D721Med (cell line): ENCODE data around the gene CCNB2.
A peak's percentile ranks its signal among the peaks of the same experiment; 100 is the strongest.
"Not testable (repeated sequence)": the region's sequence is repeated elsewhere in the genome, so short reads cannot be mapped to it uniquely, and the experiment has no call there.

Source experiments
- DNase-seq: peaks from one replicate; pipeline ENCODE4 v3.0.0; 2011; ENCODE audit warnings: low spot score; ENCODE audit not compliant: insufficient read length
- FAIRE-seq: peaks from 2 replicates; lab custom pipeline; 2011; peaks lifted over from hg19 to GRCh38; lab: Jason Lieb, UNC
- TF ChIP-seq, protein P1 (sequence below): IDR thresholded peaks from 2 replicates; pipeline ENCODE4 v1.5.1; 2012; ENCODE audit warnings: mild to moderate bottlenecking, control low read depth; ENCODE audit not compliant: insufficient read depth; ENCODE audit errors: missing control alignments

Gene CCNB2

DNA sequence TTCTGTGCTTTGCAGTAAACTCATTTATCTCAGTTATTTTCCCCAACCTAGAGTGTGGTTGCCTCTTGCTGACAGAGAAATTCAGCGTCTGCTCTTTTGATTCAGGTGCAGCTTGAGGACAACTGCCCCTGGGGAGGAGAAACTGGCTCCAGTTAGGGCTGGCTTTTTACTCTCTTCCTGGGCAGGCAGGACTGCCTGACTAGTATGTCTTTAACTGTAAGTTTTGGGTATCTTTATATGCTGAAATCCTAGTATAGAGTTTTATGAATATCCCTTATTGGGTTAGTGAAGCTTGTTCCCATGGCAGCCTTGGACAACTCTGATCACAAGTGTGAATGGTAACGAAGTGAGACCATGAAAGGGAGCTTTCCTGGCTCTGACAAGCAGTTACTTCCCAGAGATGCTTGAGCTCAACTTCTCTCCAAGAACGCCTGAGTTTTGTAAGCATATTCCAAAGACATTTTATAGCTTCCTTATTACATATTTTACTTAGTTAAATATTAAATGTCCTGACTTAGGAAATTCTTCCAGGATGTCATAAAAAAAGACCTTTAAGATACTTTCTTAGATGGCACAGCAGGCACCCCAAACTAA, 27.1 kb downstream of the CCNB2 start:
- TF ChIP-seq, protein P1, sequence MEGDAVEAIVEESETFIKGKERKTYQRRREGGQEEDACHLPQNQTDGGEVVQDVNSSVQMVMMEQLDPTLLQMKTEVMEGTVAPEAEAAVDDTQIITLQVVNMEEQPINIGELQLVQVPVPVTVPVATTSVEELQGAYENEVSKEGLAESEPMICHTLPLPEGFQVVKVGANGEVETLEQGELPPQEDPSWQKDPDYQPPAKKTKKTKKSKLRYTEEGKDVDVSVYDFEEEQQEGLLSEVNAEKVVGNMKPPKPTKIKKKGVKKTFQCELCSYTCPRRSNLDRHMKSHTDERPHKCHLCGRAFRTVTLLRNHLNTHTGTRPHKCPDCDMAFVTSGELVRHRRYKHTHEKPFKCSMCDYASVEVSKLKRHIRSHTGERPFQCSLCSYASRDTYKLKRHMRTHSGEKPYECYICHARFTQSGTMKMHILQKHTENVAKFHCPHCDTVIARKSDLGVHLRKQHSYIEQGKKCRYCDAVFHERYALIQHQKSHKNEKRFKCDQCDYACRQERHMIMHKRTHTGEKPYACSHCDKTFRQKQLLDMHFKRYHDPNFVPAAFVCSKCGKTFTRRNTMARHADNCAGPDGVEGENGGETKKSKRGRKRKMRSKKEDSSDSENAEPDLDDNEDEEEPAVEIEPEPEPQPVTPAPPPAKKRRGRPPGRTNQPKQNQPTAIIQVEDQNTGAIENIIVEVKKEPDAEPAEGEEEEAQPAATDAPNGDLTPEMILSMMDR, result no peak
- DNase-seq (no peak), FAIRE-seq (no peak)

DNA sequence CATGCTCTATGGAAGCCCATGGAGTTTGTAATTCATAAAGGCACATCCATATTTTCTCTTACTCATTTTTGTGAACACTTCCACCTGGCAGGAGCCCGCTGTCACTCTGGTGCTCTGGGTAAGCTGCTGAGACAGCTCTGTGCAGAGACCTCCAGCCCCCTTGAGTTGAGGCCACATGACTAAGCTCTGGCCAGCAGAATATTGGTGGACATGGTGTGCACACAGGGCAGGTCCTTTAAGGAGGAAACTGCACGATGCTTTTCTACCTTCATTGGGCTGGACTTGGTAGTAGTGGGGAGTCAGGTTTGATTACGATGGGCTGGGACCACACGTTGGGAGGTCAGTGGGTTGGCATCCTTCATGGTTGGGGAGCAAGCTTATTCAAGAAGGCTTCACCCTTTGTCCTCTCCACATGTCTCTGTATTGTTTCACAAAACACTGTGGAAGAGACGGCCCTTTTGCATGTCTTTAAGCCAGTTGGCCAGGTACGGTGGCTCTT, 29.0 kb downstream of the CCNB2 start:
- FAIRE-seq, result no peak
- DNase-seq, result no peak
- TF ChIP-seq, protein P1, result no peak

DNA sequence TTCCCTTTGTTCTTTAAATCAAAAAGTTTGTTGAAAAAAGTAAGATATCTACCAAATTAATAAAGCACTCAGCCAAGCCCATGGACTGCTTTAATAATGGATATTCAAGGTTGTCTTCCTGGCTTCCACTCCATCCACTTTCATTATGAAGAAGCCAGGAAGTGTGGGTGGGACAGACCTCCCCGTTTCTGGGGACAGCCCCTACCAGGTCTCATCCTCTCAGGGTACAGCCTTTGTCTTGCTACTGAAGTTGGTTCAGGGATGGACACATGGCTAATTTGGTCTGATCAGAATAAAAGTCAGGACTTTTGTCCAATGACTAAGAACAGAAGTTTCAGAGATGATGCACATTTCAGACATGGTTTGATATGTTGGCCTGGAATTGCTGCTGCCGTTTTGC, 32.6 kb downstream of the CCNB2 start:
- no peak for FAIRE-seq
- no peak for DNase-seq
- TF ChIP-seq, protein P1, result no peak

DNA sequence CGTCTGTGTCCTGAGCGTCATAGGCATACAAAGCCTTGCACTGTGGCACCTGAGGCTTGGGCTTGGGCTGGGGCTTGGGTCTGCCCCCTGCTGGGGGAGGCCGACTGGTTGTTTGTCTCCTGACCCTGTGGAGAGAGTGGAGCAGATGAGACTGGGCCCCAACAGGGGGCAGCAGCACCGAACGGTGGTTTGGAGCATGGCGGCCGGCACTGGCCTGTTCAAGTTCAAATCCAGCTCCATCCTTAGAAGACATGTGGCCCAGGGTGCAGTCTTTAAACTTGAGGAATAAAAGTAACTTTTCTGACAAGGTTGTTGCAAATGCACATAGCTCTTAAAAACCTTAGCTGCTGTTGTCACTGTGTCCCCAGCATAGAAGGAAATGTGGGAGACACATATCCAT, 33.3 kb downstream of the CCNB2 start:
- no peak for FAIRE-seq
- TF ChIP-seq, protein P1, result peak; percentile 36
- peak; percentile 27 for DNase-seq

DNA sequence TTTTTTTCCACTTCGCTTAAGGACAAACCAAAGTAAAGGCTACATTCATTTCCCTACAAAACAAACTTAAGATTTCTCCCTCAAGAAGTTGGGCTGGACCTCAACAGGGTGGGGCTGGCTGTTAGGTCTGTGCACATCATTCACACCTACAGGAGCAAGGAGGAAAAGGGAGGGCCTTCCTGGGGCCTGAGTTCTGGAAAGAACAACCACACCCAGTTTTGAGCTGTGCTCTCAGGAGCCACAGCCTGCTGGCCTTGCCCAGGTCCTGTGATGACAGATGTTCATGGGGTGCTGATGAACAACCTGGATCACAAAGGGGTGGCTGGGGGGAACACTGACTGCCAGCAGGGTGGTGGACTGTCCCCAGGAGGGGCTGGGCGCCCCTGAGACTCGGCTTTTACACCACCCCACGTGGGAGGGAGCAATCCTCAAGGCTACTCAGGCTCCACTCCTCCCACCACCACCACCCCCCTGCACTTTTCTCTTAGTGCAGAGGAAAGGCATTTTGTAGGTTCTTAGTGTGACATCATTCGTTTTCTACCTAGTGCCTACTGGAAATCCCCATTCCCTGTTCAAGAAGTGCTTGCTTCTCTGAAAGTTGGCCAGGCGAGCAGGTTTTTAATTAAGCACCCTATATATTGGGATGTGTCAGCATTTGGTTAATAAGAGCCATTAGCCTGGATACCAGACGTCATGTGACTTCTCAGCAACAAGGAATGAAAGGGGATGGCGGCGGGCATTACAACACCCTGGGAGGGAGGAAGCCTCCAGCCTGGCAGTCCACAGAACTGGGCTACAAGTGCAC, 35.7 kb downstream of the CCNB2 start:
- FAIRE-seq (no peak), DNase-seq (no peak)
- TF ChIP-seq, protein P1, result no peak

DNA sequence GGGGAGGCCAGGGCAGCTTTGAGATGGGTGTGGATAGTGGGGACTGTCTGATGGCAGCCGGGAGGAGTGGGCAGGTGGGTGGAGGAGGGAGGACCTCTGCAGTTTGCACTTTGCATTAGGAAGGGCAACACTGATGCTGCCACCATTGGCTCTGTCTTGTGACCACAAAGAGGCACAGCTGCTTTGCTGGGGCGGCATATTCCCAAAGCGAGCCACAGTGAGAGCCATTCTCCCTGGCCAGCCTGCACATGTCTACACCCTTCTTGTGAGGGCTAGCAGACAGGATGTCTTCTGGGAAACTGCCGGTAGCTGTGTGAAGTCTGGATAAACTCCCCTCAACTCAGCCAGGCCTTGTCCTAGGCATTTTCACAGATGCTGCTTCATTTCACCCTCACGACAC, 38.3 kb downstream of the CCNB2 start:
- DNase-seq, result no peak
- TF ChIP-seq, protein P1, result no peak
- no peak for FAIRE-seq

DNA sequence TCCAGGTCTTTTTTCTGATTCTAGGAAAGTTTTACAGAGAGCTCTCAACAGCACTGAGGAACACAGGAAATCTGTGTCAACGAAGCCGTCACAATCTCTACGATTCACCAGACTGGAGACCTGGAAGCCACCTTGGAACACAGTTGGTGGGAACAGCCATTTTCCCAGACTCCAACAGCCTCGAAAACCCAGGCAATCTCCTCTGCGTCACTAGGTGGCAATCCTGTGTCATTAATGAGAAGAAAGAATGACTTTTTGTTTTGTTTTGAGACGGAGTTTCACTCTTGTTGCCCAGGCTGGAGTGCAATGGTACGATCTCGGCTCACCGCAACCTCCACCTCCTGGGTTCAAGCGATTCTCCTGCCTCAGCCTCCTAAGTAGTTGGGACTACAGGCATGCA, 39.6 kb downstream of the CCNB2 start:
- FAIRE-seq, DNase-seq: not testable (repeated sequence)
- TF ChIP-seq, protein P1, result peak; percentile 23
